Erythroblast (primary cell): ENCODE results near the gene ADGRD1.

Experiments
- GATA1 ChIP-seq: IDR thresholded peaks from 2 replicates; pipeline ENCODE4 v1.6.1; 2011; ENCODE audit warnings: low read depth, mild to moderate bottlenecking, control low read depth, low read length, moderate library complexity
- POLR2A ChIP-seq: IDR thresholded peaks from 2 replicates; pipeline ENCODE4 v1.6.1; 2011; ENCODE audit warnings: mild to moderate bottlenecking, low read length

GRCh38 chr12:131106349-131106941 lies 152.7 kb downstream of the ADGRD1 start:
- no peak for TF ChIP-seq POLR2A
- no peak for TF ChIP-seq GATA1
